Measurements from ENCODE around the gene NEURL1. TPM values are rescaled to one million over a fixed set of nuclear protein-coding genes. Genes with fewer than 3 reads are reported as not detected.

The NEURL1 gene
- total RNA-seq, 1 experiment from 2014 or later = 0.84 TPM

DNA sequence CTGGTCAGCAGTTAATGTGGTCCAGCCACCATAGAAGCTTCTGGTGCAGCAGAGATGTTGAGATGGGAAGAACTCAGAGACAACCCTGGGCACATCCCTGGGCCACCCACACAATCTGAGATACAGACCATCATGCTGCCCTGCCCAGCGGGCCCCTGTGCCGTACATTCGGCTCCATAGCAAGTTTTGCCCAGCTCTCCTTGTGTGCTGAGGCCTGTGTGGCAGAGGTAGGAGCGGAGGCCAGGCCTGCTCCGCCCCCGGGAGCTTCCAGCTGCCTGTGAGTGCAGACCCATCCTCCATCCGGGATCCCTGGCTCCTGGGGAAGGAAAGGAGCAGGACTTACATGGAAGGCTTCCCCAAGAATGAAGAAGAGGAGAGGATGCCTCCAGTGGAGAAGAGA, 140.3 kb downstream of the NEURL1 start:
- CTCF ChIA-PET = no interaction called here

DNA sequence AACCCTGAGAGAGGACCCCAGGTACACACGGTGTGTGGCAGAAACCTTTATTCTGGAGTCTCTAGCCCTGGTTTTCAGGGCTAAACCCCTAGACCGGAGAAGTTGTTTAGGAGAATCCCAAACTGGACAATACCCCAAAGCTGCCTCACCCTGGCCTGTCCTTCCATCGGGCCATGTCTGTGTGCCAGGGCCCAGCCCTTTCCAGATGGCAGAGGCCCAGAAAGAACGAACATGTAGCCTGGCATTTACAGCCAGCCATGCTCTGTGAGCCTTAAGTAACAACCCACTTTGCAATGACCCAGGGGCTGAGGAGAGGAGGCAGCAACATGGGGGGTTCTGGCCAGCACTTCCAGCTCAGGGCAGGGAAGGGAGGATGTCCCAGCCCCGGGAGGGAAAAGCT, 142.1 kb downstream of the NEURL1 start:
- no peak overlapping the region for H3K27ac Mint-ChIP-seq (ENCODE audit: unreplicated experiment)
- Histone ChIP-seq H3K36me3 (ENCODE audit: control insufficient read depth, insufficient read depth, low read length) (no peaks in the 10 kb centered on the region), H3K4me3 (ENCODE audit: low read depth, low read length) (no peak overlapping the region), H3K27me3 (replicated peaks; ENCODE audit: control insufficient read depth, insufficient read depth, low read length) (no peaks in the 10 kb centered on the region), H3K9me3 (no peaks in the 10 kb centered on the region), H3K4me1 (no peaks in the 10 kb centered on the region)
- DNase-seq = no peak
- no peak overlapping the region for H3K4me3 Mint-ChIP-seq (ENCODE audit: unreplicated experiment)
- CTCF ChIA-PET = no interaction called here
- H3K9me3 Mint-ChIP-seq (ENCODE audit: unreplicated experiment) = no peaks in the 10 kb centered on the region
- H3K27me3 Mint-ChIP-seq (ENCODE audit: insufficient read depth, unreplicated experiment) = no peaks in the 10 kb centered on the region
- intact Hi-C loops (cut with micrococcal nuclease; ENCODE audit: unreplicated experiment) = no loop called here
- POLR2A ChIA-PET = no interaction called here
- H3K4me1 Mint-ChIP-seq (ENCODE audit: low read depth, unreplicated experiment) = no peaks in the 10 kb centered on the region
- TF ChIP-seq, protein P1, sequence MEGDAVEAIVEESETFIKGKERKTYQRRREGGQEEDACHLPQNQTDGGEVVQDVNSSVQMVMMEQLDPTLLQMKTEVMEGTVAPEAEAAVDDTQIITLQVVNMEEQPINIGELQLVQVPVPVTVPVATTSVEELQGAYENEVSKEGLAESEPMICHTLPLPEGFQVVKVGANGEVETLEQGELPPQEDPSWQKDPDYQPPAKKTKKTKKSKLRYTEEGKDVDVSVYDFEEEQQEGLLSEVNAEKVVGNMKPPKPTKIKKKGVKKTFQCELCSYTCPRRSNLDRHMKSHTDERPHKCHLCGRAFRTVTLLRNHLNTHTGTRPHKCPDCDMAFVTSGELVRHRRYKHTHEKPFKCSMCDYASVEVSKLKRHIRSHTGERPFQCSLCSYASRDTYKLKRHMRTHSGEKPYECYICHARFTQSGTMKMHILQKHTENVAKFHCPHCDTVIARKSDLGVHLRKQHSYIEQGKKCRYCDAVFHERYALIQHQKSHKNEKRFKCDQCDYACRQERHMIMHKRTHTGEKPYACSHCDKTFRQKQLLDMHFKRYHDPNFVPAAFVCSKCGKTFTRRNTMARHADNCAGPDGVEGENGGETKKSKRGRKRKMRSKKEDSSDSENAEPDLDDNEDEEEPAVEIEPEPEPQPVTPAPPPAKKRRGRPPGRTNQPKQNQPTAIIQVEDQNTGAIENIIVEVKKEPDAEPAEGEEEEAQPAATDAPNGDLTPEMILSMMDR (IDR thresholded peaks at IDR 0.05; ENCODE audit: insufficient read depth in 1 of 2, low read depth in 1 of 2, low read length in 1 of 2, severe bottlenecking in 1 of 2, unreplicated experiment in 1 of 2) = no peak
- BruUV-seq (replicated peaks) = no TSS peak
- no peaks in the 10 kb centered on the region for H3K36me3 Mint-ChIP-seq (ENCODE audit: insufficient read depth, unreplicated experiment)

More for the DNA sequence above, 140.3 kb downstream of the NEURL1 start:
- Mint-ChIP-seq H3K27ac (ENCODE audit: unreplicated experiment) (no peak overlapping the region), H3K27me3 (ENCODE audit: insufficient read depth, unreplicated experiment) (no peaks in the 10 kb centered on the region), H3K36me3 (ENCODE audit: insufficient read depth, unreplicated experiment) (no peaks in the 10 kb centered on the region), H3K4me3 (ENCODE audit: unreplicated experiment) (no peak overlapping the region), H3K9me3 (ENCODE audit: unreplicated experiment) (no peaks in the 10 kb centered on the region), H3K4me1 (ENCODE audit: low read depth, unreplicated experiment) (no peaks in the 10 kb centered on the region)
- intact Hi-C loops (cut with micrococcal nuclease; ENCODE audit: unreplicated experiment) = no loop called here
- DNase-seq = no peak
- BruUV-seq (replicated peaks) = no TSS peak
- Histone ChIP-seq H3K4me1 (no peaks in the 10 kb centered on the region), H3K36me3 (ENCODE audit: control insufficient read depth, insufficient read depth, low read length) (no peaks in the 10 kb centered on the region), H3K9me3 (no peaks in the 10 kb centered on the region), H3K4me3 (ENCODE audit: low read depth, low read length) (no peak overlapping the region), H3K27me3 (replicated peaks; ENCODE audit: control insufficient read depth, insufficient read depth, low read length) (no peaks in the 10 kb centered on the region)
- POLR2A ChIA-PET = no interaction called here
- TF ChIP-seq, protein P1 (IDR thresholded peaks at IDR 0.05; ENCODE audit: insufficient read depth in 1 of 2, low read depth in 1 of 2, low read length in 1 of 2, severe bottlenecking in 1 of 2, unreplicated experiment in 1 of 2) = no peak

DNA sequence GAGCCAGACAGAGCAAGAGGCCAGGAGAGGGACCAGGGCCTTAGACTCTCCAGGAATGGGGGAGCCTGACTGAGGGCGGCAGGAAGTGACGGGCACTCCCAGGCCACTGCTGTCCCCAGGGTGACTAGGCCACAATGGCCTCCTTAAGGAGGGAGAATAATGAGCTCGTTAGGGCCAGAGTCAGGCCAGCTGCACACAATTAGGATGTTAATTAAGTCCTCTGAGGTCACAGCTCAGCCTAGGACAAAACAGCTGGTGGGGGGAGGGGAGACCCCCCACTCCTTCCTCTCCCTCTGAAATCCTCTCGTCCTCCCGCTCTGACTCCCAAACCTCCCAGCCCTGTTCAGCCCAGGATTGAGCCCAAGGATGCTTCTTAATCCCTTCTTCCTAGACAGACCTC, 143.0 kb downstream of the NEURL1 start:
- H3K4me3 Mint-ChIP-seq (ENCODE audit: unreplicated experiment) = no peak overlapping the region
- intact Hi-C loops (cut with micrococcal nuclease; ENCODE audit: unreplicated experiment) = no loop called here
- Histone ChIP-seq H3K36me3 (ENCODE audit: control insufficient read depth, insufficient read depth, low read length) (no peaks in the 10 kb centered on the region), H3K4me1 (no peaks in the 10 kb centered on the region), H3K9me3 (no peaks in the 10 kb centered on the region), H3K27me3 (replicated peaks; ENCODE audit: control insufficient read depth, insufficient read depth, low read length) (no peaks in the 10 kb centered on the region), H3K4me3 (ENCODE audit: low read depth, low read length) (no peak overlapping the region)
- BruUV-seq (replicated peaks) = no TSS peak
- DNase-seq = no peak
- no peaks in the 10 kb centered on the region for H3K4me1 Mint-ChIP-seq (ENCODE audit: low read depth, unreplicated experiment)
- H3K27me3 Mint-ChIP-seq (ENCODE audit: insufficient read depth, unreplicated experiment) = no peaks in the 10 kb centered on the region
- no peak overlapping the region for H3K27ac Mint-ChIP-seq (ENCODE audit: unreplicated experiment)
- TF ChIP-seq, protein P1 (IDR thresholded peaks at IDR 0.05; ENCODE audit: insufficient read depth in 1 of 2, low read depth in 1 of 2, low read length in 1 of 2, severe bottlenecking in 1 of 2, unreplicated experiment in 1 of 2) = no peak
- CTCF ChIA-PET = no interaction called here
- POLR2A ChIA-PET = interaction anchor here (0.6 kb wide), 1 partner anchor 818 kb away, joined by 8 read pairs; no protein-coding TSS in a partner anchor
- H3K9me3 Mint-ChIP-seq (ENCODE audit: unreplicated experiment) = no peaks in the 10 kb centered on the region
- H3K36me3 Mint-ChIP-seq (ENCODE audit: insufficient read depth, unreplicated experiment) = no peaks in the 10 kb centered on the region

Data from Caco-2 (cell line).